Activated effector memory CD4-positive, alpha-beta T cell treated with anti-CD3 and anti-CD28 coated beads, Interleukin-2, amount 50 U/mL, for 16 hours (primary cell): ENCODE data around the gene UBL5.
"Not testable (repeated sequence)": the region's sequence is repeated elsewhere in the genome, so short reads cannot be mapped to it uniquely, and the experiment has no call there.

Source experiments
- DNase-seq: peaks from one replicate; pipeline ENCODE4 v3.0.0-alpha.2; 2020

Gene UBL5

GRCh38 chr19:9827289-9828238 is at the start of gene UBL5:
TSS of gene UBL5 (plus strand) at chr19:9827918. CDS start at chr19:9828338, 420 bp downstream.
- peak; percentile 97 for DNase-seq

GRCh38 chr19:9782338-9782737 is 45.4 kb upstream of the UBL5 start:
- no peak for DNase-seq

- DNase-seq = not testable (repeated sequence)
Measured at GRCh38 chr19:9784163-9784496, 43.6 kb upstream of the UBL5 start.

DNA sequence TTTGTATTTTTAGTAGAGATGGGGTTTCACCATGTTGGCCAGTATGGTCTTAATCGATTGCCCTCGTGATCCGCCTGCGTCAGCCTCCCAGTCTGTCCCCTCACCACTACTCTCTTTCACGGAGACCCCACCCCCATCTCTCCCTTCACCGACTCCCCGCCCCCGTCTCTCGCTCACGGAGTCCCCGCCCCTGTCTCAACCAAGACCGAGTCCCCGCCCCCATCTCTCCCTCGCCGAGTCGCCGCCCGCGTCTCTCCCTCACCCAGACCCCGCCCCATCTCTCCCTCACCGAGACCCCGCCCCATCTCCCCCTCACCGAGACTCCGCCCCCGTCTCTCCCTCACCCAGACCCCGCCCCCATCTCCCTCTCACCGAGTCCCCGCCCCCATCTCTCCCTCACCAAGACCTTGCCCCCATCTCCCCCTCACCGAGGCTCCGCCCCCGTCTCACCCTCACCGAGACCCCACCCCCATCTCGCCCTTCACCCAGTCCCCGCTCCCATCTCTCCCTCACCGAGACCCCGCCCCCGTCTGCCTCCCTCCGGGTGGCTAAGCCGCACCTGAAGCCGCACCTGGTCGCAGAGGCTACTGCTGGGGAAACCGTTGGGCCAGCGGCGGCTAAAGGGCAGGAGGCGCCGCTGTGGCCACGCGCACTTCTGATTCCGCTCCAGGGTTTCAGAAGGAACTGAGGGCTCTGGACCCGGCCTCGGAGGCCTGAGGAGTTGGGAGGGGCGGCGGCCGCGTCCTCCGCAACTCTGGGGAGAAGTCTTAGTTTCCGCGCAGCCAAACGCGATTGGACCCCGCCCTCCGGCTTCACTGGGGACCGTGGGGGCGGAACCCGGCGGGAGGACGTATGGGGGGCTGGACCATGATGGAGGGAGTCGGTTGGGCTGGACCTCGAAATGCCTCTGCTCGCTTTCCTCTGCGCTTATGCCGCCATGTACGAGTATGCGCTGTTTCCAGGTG is 42.1 kb upstream of the UBL5 start:
- peak; percentile 97 for DNase-seq

- no peak for DNase-seq
Measured at GRCh38 chr19:9786342-9786741, 41.4 kb upstream of the UBL5 start.

DNA sequence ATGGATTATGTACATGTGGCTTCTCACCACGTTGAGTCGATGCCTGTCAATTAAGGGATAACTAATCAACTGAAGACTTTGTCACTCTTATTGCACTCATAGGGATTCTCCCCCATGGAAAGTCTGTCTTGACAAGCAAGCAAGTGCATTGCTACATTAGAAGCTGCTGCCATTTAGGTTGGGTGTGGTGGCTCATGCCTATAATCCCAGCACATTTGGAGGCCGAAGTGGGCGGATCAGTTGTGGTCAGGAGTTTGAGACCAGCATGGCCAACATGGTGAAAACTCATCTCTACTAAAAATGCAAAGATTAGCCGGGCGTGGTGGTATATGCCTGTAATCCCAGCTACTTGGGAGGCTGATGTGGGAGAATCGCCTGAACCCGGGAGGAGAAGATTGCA is 40.9 kb upstream of the UBL5 start:
- DNase-seq = no peak

DNA sequence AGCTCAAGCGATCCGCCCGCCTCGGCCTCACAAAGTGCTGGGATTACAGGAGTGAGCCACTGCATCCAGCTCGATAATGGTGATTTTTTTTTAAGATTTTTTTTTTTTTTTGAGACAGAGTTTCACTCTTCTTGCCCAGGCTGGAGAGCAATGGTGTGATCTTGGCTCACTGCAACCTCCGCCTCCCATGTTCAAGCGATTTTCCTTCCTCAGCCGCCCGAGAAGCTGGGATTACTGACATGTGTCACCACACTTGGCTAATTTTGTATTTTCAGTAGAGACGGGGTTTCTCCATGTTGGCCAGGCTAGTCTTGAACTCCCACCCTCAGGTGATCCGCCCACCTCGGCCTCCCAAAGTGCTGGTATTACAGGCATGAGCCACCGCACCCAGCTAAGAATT is 39.1 kb upstream of the UBL5 start:
- DNase-seq = not testable (repeated sequence)

- DNase-seq = no peak
Measured at GRCh38 chr19:9789066-9789465, 38.7 kb upstream of the UBL5 start.

GRCh38 chr19:9789579-9789978 is 38.1 kb upstream of the UBL5 start:
- DNase-seq = not testable (repeated sequence)

DNA sequence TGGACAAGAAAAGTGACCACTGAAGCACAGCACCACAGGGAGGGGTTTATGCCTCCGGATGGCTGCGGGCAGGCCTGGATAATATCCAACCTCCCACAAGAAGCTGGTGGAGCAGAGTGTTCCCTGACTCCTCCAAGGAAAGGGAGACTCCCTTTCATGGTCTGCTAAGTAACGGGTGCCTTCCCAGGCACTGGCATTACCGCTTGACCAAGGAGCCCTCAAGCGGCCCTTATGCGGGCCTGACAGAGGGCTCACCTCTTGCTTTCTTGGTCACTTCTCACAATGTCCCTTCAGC is 36.7 kb upstream of the UBL5 start:
- DNase-seq = not testable (repeated sequence)

DNA sequence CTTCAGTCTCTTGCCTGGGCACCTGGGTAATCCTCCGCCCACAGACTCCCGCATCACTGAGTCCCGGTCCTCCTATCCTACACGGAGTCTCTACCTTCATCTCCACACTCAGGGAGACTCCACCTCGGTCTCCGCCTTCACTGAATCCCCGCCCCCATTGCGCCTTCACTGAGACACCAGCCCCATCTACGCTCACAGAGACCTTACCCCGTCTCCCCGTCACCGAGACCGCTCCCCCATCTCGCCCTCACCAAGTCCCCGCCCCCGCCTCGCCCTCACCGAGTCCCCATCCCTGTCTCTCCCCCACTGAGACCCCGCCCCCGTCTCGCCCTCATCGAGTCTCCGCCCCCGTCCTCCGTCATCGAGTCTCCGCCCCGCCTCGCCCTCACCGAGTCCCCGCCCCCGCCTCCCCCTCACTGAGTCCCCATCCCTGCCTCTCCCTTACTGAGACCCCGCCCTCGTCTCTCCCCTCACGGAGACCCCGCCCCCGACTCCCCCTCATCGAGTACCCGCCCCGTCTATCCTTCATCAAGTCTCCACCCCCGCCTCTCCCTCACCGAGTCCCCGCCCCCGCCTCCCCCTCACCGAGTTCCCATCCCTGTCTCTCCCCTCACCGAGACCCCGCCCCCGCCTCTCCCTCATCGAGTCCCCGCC is 36.0 kb upstream of the UBL5 start:
- DNase-seq = peak; percentile 96

GRCh38 chr19:9792206-9793070 is 35.3 kb upstream of the UBL5 start:
- DNase-seq = peak; percentile 95

- DNase-seq = peak; percentile 87
Measured at GRCh38 chr19:9793071-9793591, 34.6 kb upstream of the UBL5 start.

- peak; percentile 93 for DNase-seq
Measured at GRCh38 chr19:9796113-9796773, 31.5 kb upstream of the UBL5 start.

GRCh38 chr19:9797871-9798270 is 29.8 kb upstream of the UBL5 start:
- DNase-seq = no peak

GRCh38 chr19:9799162-9799561 is 28.6 kb upstream of the UBL5 start:
- no peak for DNase-seq

GRCh38 chr19:9801976-9802375 is 25.7 kb upstream of the UBL5 start:
- DNase-seq = no peak

- no peak for DNase-seq
Measured at GRCh38 chr19:9806803-9807202, 20.9 kb upstream of the UBL5 start.

DNA sequence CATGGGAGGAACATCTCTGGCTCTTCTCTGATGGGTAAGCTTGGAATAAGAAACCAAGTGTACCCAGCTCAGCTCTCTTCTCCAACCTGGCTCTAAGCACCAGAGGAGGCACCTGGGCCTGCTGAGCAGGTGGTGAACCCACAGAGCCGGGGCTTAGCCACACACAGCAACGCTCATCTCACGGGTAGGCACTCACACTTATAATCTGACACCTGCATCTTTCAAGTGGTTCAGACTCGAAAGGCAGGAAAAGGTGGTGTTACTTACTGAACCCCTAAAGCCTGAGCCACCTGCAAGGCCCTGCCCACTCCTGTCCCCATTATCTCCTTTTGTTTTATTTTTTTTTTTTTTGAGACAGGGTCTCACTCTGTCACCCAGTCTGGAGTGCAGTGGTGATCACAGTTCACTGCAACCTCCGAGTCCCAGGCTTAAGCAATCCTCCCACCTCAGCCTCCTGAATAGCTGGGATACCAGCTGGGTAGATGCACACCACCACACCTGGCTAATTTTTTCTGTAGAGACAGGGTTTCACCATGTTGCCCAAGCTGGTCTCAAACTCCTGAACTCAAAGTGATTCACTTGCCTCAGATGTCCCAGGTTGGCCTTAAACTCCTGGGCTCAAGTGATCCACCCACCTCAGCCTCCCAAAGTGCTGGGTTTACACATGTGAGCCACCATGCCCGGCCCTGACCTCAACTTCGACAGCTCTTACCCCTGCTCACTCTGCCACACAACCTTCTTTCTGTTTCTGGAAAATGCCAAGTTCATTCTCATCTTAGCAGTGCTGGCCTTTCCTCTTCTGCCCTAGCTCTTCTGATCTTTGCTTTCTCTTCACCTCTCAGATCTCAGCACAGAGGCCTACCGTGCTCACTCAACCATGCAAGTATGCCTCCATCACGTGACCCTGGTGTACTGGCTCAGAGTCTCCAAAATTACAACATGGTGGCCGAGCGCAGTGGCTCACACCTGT is 18.6 kb upstream of the UBL5 start:
- no peak for DNase-seq

DNA sequence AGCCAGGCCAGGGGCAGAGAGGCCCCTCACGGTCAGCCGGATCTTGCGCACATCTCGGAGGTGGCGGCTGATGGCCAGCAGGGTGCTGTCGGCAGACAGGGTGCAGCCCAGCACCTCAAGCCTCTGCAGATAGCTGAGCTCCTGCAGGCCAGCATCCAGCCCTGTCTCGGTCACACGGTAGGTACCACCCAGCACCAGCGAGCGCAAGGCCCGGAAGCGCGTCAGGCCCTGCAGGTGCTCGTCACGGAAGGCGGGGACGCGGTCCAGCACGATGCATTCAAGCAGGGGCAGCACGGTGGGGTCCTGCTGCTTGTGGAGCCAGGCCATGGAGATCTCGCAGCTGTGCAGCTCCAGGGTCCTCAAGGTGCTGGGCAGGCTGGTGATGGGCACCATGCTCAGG is 16.6 kb upstream of the UBL5 start:
- DNase-seq = no peak
